ENCODE measurements around the gene EFNA4. TPM values are rescaled to one million over a fixed set of nuclear protein-coding genes. Genes with fewer than 3 reads are reported as not detected.

EFNA4 gene
- total RNA-seq, 1 experiment from 2014 or later: 36.7 TPM

DNA sequence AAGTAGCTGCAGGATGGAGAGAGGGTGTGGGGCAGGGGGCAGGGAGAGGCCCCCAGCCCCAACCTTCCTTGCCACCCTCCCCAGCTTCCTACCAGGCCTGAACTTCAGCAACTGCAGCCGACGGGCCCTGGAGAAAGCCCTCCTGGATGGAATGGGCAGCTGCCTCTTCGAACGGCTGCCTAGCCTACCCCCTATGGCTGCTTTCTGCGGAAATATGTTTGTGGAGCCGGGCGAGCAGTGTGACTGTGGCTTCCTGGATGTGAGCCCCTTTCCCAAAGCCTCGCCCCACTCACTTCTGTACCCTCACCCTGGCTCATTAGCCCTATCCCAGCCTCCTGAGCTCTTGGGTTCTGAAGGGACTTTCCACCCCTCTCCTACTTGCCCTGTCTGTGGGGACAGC, 6.4 kb upstream of the EFNA4 start:
- DNase-seq (no peak), ATAC-seq (no peak)
- Histone ChIP-seq H3K9ac (ENCODE audit: low read length) (no peak overlapping the region), H2AFZ (ENCODE audit: low read length) (no peak overlapping the region), H3K36me3 (ENCODE audit: low read depth, low read length) (peaks cover 60% of the 10 kb centered on the region), H3F3A (ENCODE audit: low read length, unreplicated experiment) (no peaks in the 10 kb centered on the region), H3K79me2 (ENCODE audit: low read length) (peaks cover 25% of the 10 kb centered on the region), H3K9me3 (ENCODE audit: low read length) (no peaks in the 10 kb centered on the region), H3K9me2 (replicated peaks; ENCODE audit: low read length) (no peaks in the 10 kb centered on the region), H3K4me3 (ENCODE audit: low read length) (no peak overlapping the region), H3K27ac (ENCODE audit: low read length) (no peak overlapping the region), H3K4me2 (ENCODE audit: low read length) (no peak overlapping the region), H4K20me1 (ENCODE audit: low read length) (peaks cover 3% of the 10 kb centered on the region; the same call in 1 of the 2 replicates), H3K27me3 (ENCODE audit: low read length) (no peaks in the 10 kb centered on the region), H3K4me1 (ENCODE audit: insufficient read depth, low read length) (peaks cover 20% of the 10 kb centered on the region)
- intact Hi-C loops (cut with micrococcal nuclease): no loop called here
- TF ChIP-seq EZH2 (IDR thresholded peaks at IDR 0.05; ENCODE audit: low read length, unreplicated experiment): no peak
- ChIA-PET CTCF (no interaction called here), POLR2A (ENCODE audit: unreplicated experiment) (no interaction called here)
- BruUV-seq (replicated peaks): no TSS peak

DNA sequence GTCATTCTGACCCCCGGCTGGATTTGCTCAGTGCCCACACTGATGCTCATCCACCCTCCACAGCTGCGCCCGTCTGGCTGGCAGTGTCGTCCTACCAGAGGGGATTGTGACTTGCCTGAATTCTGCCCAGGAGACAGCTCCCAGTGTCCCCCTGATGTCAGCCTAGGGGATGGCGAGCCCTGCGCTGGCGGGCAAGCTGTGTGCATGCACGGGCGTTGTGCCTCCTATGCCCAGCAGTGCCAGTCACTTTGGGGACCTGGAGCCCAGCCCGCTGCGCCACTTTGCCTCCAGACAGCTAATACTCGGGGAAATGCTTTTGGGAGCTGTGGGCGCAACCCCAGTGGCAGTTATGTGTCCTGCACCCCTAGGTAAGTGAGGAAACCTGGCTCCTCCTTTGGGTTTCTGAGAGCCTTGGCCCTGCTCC, 5.7 kb upstream of the EFNA4 start:
- no peaks in the 10 kb centered on the region for H3K27me3 ChIP-seq (ENCODE audit: low read length)
- CTCF ChIA-PET: no interaction called here
- peaks cover 61% of the 10 kb centered on the region for H3K36me3 ChIP-seq (ENCODE audit: low read depth, low read length)
- H3K27ac ChIP-seq (ENCODE audit: low read length): no peak overlapping the region
- H3K4me2 ChIP-seq (ENCODE audit: low read length): no peak overlapping the region
- H3K9me3 ChIP-seq (ENCODE audit: low read length): no peaks in the 10 kb centered on the region
- TF ChIP-seq, protein P1, sequence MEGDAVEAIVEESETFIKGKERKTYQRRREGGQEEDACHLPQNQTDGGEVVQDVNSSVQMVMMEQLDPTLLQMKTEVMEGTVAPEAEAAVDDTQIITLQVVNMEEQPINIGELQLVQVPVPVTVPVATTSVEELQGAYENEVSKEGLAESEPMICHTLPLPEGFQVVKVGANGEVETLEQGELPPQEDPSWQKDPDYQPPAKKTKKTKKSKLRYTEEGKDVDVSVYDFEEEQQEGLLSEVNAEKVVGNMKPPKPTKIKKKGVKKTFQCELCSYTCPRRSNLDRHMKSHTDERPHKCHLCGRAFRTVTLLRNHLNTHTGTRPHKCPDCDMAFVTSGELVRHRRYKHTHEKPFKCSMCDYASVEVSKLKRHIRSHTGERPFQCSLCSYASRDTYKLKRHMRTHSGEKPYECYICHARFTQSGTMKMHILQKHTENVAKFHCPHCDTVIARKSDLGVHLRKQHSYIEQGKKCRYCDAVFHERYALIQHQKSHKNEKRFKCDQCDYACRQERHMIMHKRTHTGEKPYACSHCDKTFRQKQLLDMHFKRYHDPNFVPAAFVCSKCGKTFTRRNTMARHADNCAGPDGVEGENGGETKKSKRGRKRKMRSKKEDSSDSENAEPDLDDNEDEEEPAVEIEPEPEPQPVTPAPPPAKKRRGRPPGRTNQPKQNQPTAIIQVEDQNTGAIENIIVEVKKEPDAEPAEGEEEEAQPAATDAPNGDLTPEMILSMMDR (conservative IDR thresholded peaks at IDR 0.05; ENCODE audit: low read depth, low read length): peak; percentile 28
- TF ChIP-seq EZH2phosphoT487 (IDR thresholded peaks at IDR 0.05; ENCODE audit: borderline replicate concordance, low read length) (no peak), EZH2 (IDR thresholded peaks at IDR 0.05; ENCODE audit: low read length, unreplicated experiment) (no peak)
- H3K4me3 ChIP-seq (ENCODE audit: low read length): no peak overlapping the region
- ATAC-seq (no peak), DNase-seq (no peak)
- TSS peak; percentile 14 for BruUV-seq (replicated peaks)
- no peaks in the 10 kb centered on the region for H3F3A ChIP-seq (ENCODE audit: low read length, unreplicated experiment)
- POLR2A ChIA-PET (ENCODE audit: unreplicated experiment): no interaction called here
- peaks cover 3% of the 10 kb centered on the region; the same call in 1 of the 2 replicates for H4K20me1 ChIP-seq (ENCODE audit: low read length)
- H3K9me2 ChIP-seq (replicated peaks; ENCODE audit: low read length): no peaks in the 10 kb centered on the region
- no peak overlapping the region for H2AFZ ChIP-seq (ENCODE audit: low read length)
- peaks cover 16% of the 10 kb centered on the region for H3K4me1 ChIP-seq (ENCODE audit: insufficient read depth, low read length)
- intact Hi-C loops (cut with micrococcal nuclease): no loop called here
- no peak overlapping the region for H3K9ac ChIP-seq (ENCODE audit: low read length)
- peaks cover 18% of the 10 kb centered on the region for H3K79me2 ChIP-seq (ENCODE audit: low read length)

DNA sequence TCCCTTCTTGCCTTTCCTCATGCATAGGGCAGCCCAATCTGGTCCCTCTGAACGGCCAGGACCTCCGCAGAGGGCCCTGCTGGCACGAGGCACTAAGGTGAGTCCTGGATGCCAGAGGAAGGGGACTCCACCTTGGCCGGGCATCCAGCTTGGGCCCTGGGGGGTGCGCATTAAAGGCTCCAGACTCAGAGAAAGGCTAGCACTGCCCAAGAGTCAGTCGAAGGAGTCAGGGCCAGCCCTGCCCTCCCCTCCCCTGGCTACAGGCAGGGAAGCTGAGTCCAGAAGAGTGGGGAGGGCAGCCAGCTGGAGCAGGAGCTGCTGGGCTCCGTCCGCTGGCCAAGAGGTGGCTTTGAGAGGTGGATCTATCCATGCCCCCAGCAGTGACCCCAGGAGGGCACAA, 2.8 kb upstream of the EFNA4 start:
- intact Hi-C loops (cut with micrococcal nuclease): loop anchor here (2.0 to 5.0 kb wide), 2 partner anchors 16 to 88 kb away; partner anchors contain the start of genes CKS1B and SHC1
- no peak overlapping the region for H2AFZ ChIP-seq (ENCODE audit: low read length)
- peaks cover 21% of the 10 kb centered on the region for H3K4me1 ChIP-seq (ENCODE audit: insufficient read depth, low read length)
- H3F3A ChIP-seq (ENCODE audit: low read length, unreplicated experiment): no peaks in the 10 kb centered on the region
- H3K4me2 ChIP-seq (ENCODE audit: low read length): no peak overlapping the region
- no peak overlapping the region for H3K9ac ChIP-seq (ENCODE audit: low read length)
- H3K27me3 ChIP-seq (ENCODE audit: low read length): no peaks in the 10 kb centered on the region
- POLR2A ChIA-PET (ENCODE audit: unreplicated experiment): no interaction called here
- DNase-seq (no peak), ATAC-seq (no peak)
- H4K20me1 ChIP-seq (ENCODE audit: low read length): no peaks in the 10 kb centered on the region
- TF ChIP-seq, protein P1 (conservative IDR thresholded peaks at IDR 0.05; ENCODE audit: low read depth, low read length): no peak
- TF ChIP-seq EZH2 (IDR thresholded peaks at IDR 0.05; ENCODE audit: low read length, unreplicated experiment) (no peak), EZH2phosphoT487 (IDR thresholded peaks at IDR 0.05; ENCODE audit: borderline replicate concordance, low read length) (no peak)
- H3K27ac ChIP-seq (ENCODE audit: low read length): no peak overlapping the region
- BruUV-seq (replicated peaks): no TSS peak
- peaks cover 42% of the 10 kb centered on the region for H3K36me3 ChIP-seq (ENCODE audit: low read depth, low read length)
- CTCF ChIA-PET: interaction anchor here (1.3 to 1.7 kb wide), 2 partner anchors 16 to 24 kb away, joined by 3 to 9 read pairs; no protein-coding TSS in a partner anchor
- H3K4me3 ChIP-seq (ENCODE audit: low read length): no peak overlapping the region
- H3K79me2 ChIP-seq (ENCODE audit: low read length): peaks cover 14% of the 10 kb centered on the region
- no peaks in the 10 kb centered on the region for H3K9me2 ChIP-seq (replicated peaks; ENCODE audit: low read length)
- no peaks in the 10 kb centered on the region for H3K9me3 ChIP-seq (ENCODE audit: low read length)

Measured in PC-3 (cell line).